Measurements from ENCODE around the gene HOXC9. TPM values are rescaled to one million over a fixed set of nuclear protein-coding genes. Genes with fewer than 3 reads are reported as not detected.

HOXC9 gene
- total RNA-seq, 2 donors from 2014 or later: not detected

Small RNAs within 50 kb of the gene (microRNA-seq; reads per million reads assigned to microRNA genes)
- gene MIR196A2 (845 to 2,120 reads per million in 2 donors), gene MIR615 (1.6 to 12.2 reads per million in 2 donors)

Other genes starting within 250 kb of the HOXC9 start
- not detected for gene CISTR, start 248.2 kb upstream of the HOXC9 start, total RNA-seq
- gene HOXC13, start 61.3 kb upstream of the HOXC9 start, total RNA-seq: not detected
- gene HOXC12, start 45.3 kb upstream of the HOXC9 start, total RNA-seq: not detected
- not detected for gene HOXC11, start 27.0 kb upstream of the HOXC9 start, total RNA-seq
- not detected for gene HOTAIR, start 25.2 kb upstream of the HOXC9 start, total RNA-seq
- gene HOXC10, start 15.0 kb upstream of the HOXC9 start, total RNA-seq: not detected
- not detected for gene HOXC8, start 8.8 kb downstream of the HOXC9 start, total RNA-seq
- gene HOXC6, start 28.3 kb downstream of the HOXC9 start, total RNA-seq: not detected
- not detected for gene HOXC5, start 32.9 kb downstream of the HOXC9 start, total RNA-seq
- under 1 TPM in 1 of 2 donors, not detected in 1; 0.18 TPM for gene HOXC4, start 53.7 kb downstream of the HOXC9 start, total RNA-seq
- 10 to 100 TPM; 28.0 to 31.4 TPM for gene SMUG1, start 188.8 kb downstream of the HOXC9 start, total RNA-seq

Data from left colon (tissue), 2 donors.